Stimulated activated CD4-positive, alpha-beta T cell treated with anti-CD3 and anti-CD28 coated beads, Interleukin-12 subunit alpha, Interleukin-12 subunit beta, amount 100 ng/mL, for 24 hours (primary cell): ENCODE measurements around the gene MED27.

Experiments
- DNase-seq, 2 experiments: peaks; one replicate each; pipeline ENCODE4 v3.0.0-alpha.2; 2020; ENCODE audit warnings: low read depth in 2 of 2

Gene MED27

GRCh38 chr9:131837316-131837715, 242.4 kb downstream of the MED27 start:
- no peak for DNase-seq

GRCh38 chr9:131836607-131837315, 242.9 kb downstream of the MED27 start:
- DNase-seq: no peak

- no peak for DNase-seq
Observed at GRCh38 chr9:131836021-131836420, 243.6 kb downstream of the MED27 start.

- no peak for DNase-seq
Observed at GRCh38 chr9:131835151-131835910, 244.3 kb downstream of the MED27 start.

- no peak for DNase-seq
Observed at GRCh38 chr9:131834721-131835120, 244.9 kb downstream of the MED27 start.

- DNase-seq: no peak
Observed at GRCh38 chr9:131833906-131834305, 245.8 kb downstream of the MED27 start.

- DNase-seq: no peak
Observed at GRCh38 chr9:131833083-131833482, 246.6 kb downstream of the MED27 start.

GRCh38 chr9:131831380-131832165, 248.1 kb downstream of the MED27 start:
- no peak for DNase-seq

- no peak for DNase-seq
Observed at GRCh38 chr9:131827821-131828369, 251.8 kb downstream of the MED27 start.

- DNase-seq: no peak
Observed at GRCh38 chr9:131826966-131827525, 252.6 kb downstream of the MED27 start.

- no peak for DNase-seq
Observed at GRCh38 chr9:131826053-131826452, 253.6 kb downstream of the MED27 start.

GRCh38 chr9:131824953-131825495, 254.6 kb downstream of the MED27 start:
- no peak for DNase-seq

GRCh38 chr9:131824155-131824594, 255.5 kb downstream of the MED27 start:
- DNase-seq: no peak

- DNase-seq: no peak
Observed at GRCh38 chr9:131823701-131824146, 255.9 kb downstream of the MED27 start.

- no peak for DNase-seq
Observed at GRCh38 chr9:131818089-131818488, 261.6 kb downstream of the MED27 start.

GRCh38 chr9:131817627-131818026, 262.0 kb downstream of the MED27 start:
- no peak for DNase-seq

GRCh38 chr9:131817073-131817472, 262.6 kb downstream of the MED27 start:
- no peak for DNase-seq

- no peak for DNase-seq
Observed at GRCh38 chr9:131815970-131816873, 263.4 kb downstream of the MED27 start.

GRCh38 chr9:131814707-131815106, 265.0 kb downstream of the MED27 start:
- DNase-seq: no peak

- no peak for DNase-seq
Observed at GRCh38 chr9:131813116-131813515, 266.6 kb downstream of the MED27 start.
